GM12891 (cell line): ENCODE measurements around the gene CDKN2AIP.
"Not testable (repeated sequence)": the region's sequence is repeated elsewhere in the genome, so short reads cannot be mapped to it uniquely, and the experiment has no call there.

Experiments
- DNase-seq: peaks from one replicate; pipeline ENCODE4 v3.0.0; 2011; ENCODE audit warnings: low spot score; ENCODE audit not compliant: insufficient read length
- FAIRE-seq: peaks from 2 replicates; lab custom pipeline; 2011; peaks lifted over from hg19 to GRCh38; lab: Jason Lieb, UNC
- PAX5 ChIP-seq: IDR thresholded peaks from 2 replicates; pipeline ENCODE4 v1.6.1; 2011; ENCODE audit warnings: low read length, moderate library complexity, mild to moderate bottlenecking; ENCODE audit not compliant: insufficient read depth, severe bottlenecking
- POLR2A ChIP-seq: IDR thresholded peaks from 2 replicates; pipeline ENCODE4 v1.6.1; 2011; ENCODE audit warnings: low read depth, low read length, control low read depth
- POLR2AphosphoS5 ChIP-seq: IDR thresholded peaks from 2 replicates; pipeline ENCODE4 v1.6.1; 2011; ENCODE audit warnings: low read depth, low read length, control low read depth
- POU2F2 ChIP-seq: IDR thresholded peaks from 2 replicates; pipeline ENCODE4 v1.6.1; 2011; ENCODE audit warnings: low read depth, mild to moderate bottlenecking, control low read depth, low read length, moderate library complexity
- SPI1 ChIP-seq: IDR thresholded peaks from 2 replicates; pipeline ENCODE4 v1.6.1; 2011; ENCODE audit warnings: low read depth, low read length, control low read depth
- TAF1 ChIP-seq: IDR thresholded peaks from 2 replicates; pipeline ENCODE4 v1.6.1; 2011; ENCODE audit warnings: low read depth, low read length, control low read depth

CDKN2AIP gene

GRCh38 chr4:183441276-183441675, 3.2 kb upstream of the CDKN2AIP start:
- FAIRE-seq (no peak), DNase-seq (no peak)
- TF ChIP-seq POLR2A (no peak), POLR2AphosphoS5 (no peak), POU2F2 (no peak), PAX5 (no peak), SPI1 (no peak), TAF1 (no peak)

- DNase-seq (no peak), FAIRE-seq (peak; percentile 77)
- no peak; the same call in 1 of the 2 replicates for TF ChIP-seq POLR2AphosphoS5
- no peak for TF ChIP-seq SPI1
- TF ChIP-seq PAX5, result no peak
- TF ChIP-seq POLR2A, result 0 out of 2 replicates have a peak, but pooled peaks have one; percentile 8
These were observed 702 bp upstream of the CDKN2AIP start for GRCh38 chr4:183443655-183444213.

DNA sequence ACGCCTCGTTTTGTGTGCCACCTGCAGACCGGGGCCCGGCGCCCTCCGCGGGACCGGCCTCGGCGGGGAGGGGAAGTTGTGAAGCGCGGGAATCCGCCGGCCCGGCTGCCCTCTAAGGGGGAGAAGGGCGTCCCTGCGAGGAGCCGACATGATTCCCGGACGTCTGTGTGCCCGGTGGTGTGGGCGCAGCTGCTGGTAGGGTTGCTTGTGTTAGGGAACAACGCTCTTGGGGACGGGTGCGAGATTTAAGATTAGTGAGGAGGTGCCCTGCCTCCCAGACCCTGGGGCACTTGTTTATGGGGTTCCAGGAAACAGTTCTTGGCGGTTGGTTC, 627 bp downstream of the CDKN2AIP start:
- no peak for TF ChIP-seq PAX5
- TF ChIP-seq POLR2AphosphoS5, result no peak
- no peak for TF ChIP-seq POLR2A
- TF ChIP-seq SPI1, result no peak
- no peak for TF ChIP-seq TAF1
- no peak for TF ChIP-seq POU2F2
- FAIRE-seq, result no peak
- peak; percentile 41 for DNase-seq

GRCh38 chr4:183447646-183448045, 3.2 kb downstream of the CDKN2AIP start:
- no peak for FAIRE-seq
- no peak for TF ChIP-seq TAF1
- no peak for TF ChIP-seq POLR2A
- no peak for TF ChIP-seq POU2F2
- no peak for TF ChIP-seq SPI1
- no peak for TF ChIP-seq POLR2AphosphoS5
- no peak for TF ChIP-seq PAX5
- no peak for DNase-seq

- TF ChIP-seq POU2F2 (no peak), POLR2AphosphoS5 (no peak), TAF1 (no peak), PAX5 (no peak), POLR2A (no peak), SPI1 (no peak)
- no peak for FAIRE-seq
- DNase-seq, result no peak
These were observed 4.0 kb downstream of the CDKN2AIP start for GRCh38 chr4:183448436-183448835.

DNA sequence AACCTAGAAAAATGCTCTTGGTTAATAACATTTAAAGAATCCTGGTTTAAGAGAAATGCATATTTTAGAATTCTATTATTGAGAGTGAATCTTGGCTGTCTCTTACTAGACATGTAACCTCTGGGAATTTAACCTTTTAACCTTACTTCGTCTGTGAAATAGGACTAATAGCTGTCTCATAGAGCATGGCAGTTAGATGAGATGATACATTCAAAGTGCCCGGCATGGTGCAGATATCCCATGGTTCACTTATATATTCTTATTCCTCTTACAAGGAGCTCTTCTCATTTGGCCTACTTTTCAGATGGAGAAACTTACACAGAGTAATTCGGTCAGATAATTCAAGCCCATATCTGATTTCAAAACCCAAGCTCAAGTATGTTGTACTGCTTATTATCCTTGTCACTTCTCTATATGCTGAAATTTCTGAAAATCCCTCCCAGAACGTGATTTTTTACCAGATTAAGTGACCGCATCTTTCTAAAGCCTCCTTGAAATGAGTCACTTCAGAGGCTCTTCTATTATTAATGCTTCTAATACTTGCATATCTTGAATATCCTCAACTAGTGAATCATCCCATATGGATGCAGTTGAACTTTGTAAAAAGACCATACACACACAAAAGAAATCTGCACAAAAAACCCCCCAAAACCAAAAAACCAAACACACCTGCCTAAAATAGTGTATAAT, 4.9 kb downstream of the CDKN2AIP start:
- no peak for TF ChIP-seq SPI1
- TF ChIP-seq POU2F2, result no peak
- no peak for TF ChIP-seq POLR2AphosphoS5
- TF ChIP-seq PAX5, result no peak
- TF ChIP-seq POLR2A, result no peak
- no peak for TF ChIP-seq TAF1
- DNase-seq (no peak), FAIRE-seq (no peak)

DNA sequence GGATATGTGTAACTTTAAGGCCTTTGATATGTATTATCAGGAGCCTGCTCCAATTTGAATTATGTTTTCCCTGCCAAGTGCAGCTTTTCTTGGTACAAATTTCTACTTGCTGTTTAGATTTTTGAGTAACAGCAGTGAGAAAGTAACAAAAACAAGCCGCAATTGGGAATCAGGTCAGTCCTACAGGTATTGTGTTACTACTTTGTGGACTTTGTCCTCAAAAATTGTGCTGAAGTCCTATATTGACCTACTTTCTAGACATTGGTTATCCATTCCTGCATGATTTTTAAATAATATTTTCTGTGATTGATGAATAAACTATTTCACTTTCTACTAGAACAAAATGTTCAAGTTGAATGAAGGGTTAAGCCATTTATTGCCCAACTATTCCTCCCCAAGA, 5.7 kb downstream of the CDKN2AIP start:
- TF ChIP-seq PAX5 (no peak), SPI1 (no peak)
- FAIRE-seq, result no peak
- no peak for DNase-seq

- FAIRE-seq (no peak), DNase-seq (no peak)
- TF ChIP-seq POLR2AphosphoS5 (no peak), PAX5 (no peak), POU2F2 (no peak), POLR2A (no peak), TAF1 (no peak), SPI1 (no peak)
These were observed 11.2 kb downstream of the CDKN2AIP start for GRCh38 chr4:183455431-183456195.

DNA sequence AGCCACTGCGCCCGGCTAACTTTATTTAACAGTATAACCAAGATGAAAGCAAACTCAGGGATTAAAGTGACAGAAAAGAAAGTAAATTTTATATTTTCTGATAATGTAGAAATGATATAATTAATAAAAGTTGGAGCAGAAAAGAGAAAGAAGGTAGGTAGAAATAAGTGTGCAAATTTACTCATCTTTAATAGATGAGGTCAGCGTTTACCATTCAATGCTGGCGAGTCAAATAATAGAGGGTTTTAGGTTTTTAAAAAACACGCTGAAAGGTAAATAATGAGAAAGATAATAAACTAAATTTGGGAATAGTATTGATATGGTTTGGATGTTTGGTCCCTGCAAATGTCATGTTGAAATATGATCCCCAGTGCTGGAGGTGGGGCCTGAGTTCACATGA, 13.6 kb downstream of the CDKN2AIP start:
- DNase-seq (no peak), FAIRE-seq (no peak)
- TF ChIP-seq POU2F2, result no peak
- no peak for TF ChIP-seq SPI1
- no peak for TF ChIP-seq POLR2AphosphoS5
- TF ChIP-seq POLR2A, result no peak
- no peak for TF ChIP-seq PAX5
- TF ChIP-seq TAF1, result no peak

DNA sequence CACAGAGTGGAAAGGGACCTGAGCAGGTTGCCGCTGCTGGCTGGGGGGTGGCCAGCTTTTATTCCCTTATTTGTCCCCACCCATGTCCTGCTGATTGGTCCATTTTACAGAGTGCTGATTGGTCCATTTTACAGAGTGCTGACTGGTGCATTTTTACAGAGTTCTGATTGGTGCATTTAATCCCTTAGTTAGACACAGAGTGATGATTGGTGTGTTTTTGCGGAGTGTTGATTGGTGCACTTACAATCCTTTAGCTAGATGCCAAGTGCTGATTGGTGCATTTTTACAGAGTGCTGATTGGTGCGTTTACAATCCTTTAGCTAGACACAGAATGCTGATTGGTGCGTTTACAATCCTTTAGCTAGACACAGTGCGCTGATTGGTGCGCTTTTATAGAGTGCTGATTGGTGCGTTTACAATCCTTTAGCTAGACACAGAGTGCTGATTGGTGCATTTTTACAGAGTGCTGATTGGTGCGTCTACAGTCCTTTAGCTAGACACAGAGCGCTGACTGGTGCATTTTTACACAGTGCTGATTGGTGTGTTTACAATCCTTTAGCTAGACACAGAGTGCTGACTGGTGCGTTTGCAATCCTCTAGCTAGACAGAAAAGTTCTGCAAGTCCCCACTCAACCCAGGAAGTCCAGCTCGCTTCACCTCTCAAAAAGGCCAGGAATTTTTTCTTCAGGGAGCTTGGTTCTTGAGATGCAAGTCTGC, 19.6 kb downstream of the CDKN2AIP start:
- DNase-seq, FAIRE-seq: not testable (repeated sequence)

DNA sequence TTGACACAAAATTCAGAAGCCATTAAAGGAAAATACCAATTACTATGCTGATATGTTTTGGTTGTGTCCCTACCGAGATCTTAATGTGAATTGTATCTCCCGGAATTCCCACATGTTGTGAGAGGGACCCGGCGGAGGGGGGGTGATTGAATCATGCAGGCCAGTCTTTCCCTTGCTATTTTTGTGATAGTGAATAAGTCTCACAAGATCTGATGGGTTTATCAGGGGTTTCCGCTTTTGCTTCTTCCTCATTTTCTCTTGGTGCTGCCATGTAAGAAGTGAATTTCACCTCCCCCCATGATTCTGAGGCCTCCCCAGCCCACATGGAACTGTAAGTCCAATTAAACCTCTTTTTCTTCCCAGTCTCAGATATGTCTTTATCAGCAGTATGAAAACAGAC, 21.4 kb downstream of the CDKN2AIP start:
- DNase-seq, FAIRE-seq: not testable (repeated sequence)
